Thoracic aorta (tissue), 2 donors: Measurements from ENCODE around the gene SHISA2. TPM values are rescaled to one million over a fixed set of nuclear protein-coding genes. Genes with fewer than 3 reads are reported as not detected.

Experiments used
- ATAC-seq: fragments of 150-250 bp; one replicate; pipeline ENCODE4 v1.8.0; 2017; ENCODE audit warnings: low read depth; ENCODE audit not compliant: insufficient number of reproducible peaks, low FRiP score
- DNase-seq: peaks from one replicate; pipeline ENCODE4 v3.0.0-alpha.2; 2020; ENCODE audit warnings: low spot score
- H3K27ac ChIP-seq, 2 donors: fragments of 200-600 bp; sonication (generic); 1 replicate in 1 of 2; 2 replicates in 1 of 2; pipeline ENCODE4 v1.5.1; 2016; ENCODE audit warnings: mild to moderate bottlenecking in 2 of 2, moderate library complexity in 2 of 2
- H3K27me3 ChIP-seq: fragments of 200-600 bp; sonication (generic); replicated peaks from 2 replicates; pipeline ENCODE4 v1.6.0; 2016; ENCODE audit warnings: mild to moderate bottlenecking; ENCODE audit not compliant: insufficient read depth
- H3K36me3 ChIP-seq: fragments of 200-600 bp; sonication (generic); one replicate; pipeline ENCODE4 v1.5.1; 2016
- H3K4me1 ChIP-seq, 2 donors: fragments of 200-600 bp; sonication (generic); 1 replicate in 1 of 2; 2 replicates in 1 of 2; pipeline versions ENCODE4 v1.5.1 to v1.6.0; 2016; ENCODE audit warnings: low read depth in 2 of 2, mild to moderate bottlenecking in 1 of 2; ENCODE audit not compliant: control insufficient read depth in 1 of 2
- H3K4me3 ChIP-seq: fragments of 200-600 bp; sonication (generic); 2 replicates; pipeline ENCODE4 v1.5.1; 2016; ENCODE audit warnings: mild to moderate bottlenecking
- H3K9me3 ChIP-seq: fragments of 200-600 bp; sonication (generic); 2 replicates; pipeline ENCODE4 v1.5.1; 2016
- CTCF ChIP-seq: fragments of 200-600 bp; sonication (generic); IDR thresholded peaks from one replicate; pipeline ENCODE4 v1.5.1; 2019; ENCODE audit warnings: antibody characterized with exemption
- total RNA-seq, 2 donors: library from RNA; depleted of rRNA; stranded (reverse); fragments of >200 nt; gene quantifications; one replicate each; pipeline versions ENCODE4 v1.1.0 to v1.2.3, GENCODE V29; 2016

SHISA2 gene
- total RNA-seq, 2 donors from 2014 or later: 0.35 to 0.54 TPM

DNA sequence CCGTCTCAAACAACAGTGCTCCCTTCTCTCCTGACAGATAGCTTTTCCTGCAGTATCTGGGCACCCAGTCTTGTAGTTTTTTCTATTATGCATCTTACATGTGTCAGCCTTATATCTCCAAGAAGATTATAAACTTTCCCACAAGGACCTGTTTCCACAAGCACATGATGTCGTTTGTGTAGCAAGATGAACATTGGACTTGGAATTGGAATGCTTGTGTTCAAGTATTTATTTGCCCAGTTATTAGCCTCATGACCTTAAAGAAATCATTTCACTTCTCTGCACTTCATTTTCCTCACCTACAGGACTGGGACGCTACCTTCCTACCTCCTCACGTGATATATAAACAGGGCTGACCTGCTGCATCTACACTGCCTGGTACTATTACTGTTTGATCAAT, 21.5 kb downstream of the SHISA2 start:
- no peak for ATAC-seq
- H3K36me3 ChIP-seq: no peaks in the 10 kb centered on the region
- TF ChIP-seq CTCF: no peak
- no peaks in the 10 kb centered on the region for H3K9me3 ChIP-seq
- DNase-seq: no peak
- H3K27ac ChIP-seq: no peak overlapping the region
- no peak overlapping the region for H3K4me3 ChIP-seq
- H3K27me3 ChIP-seq: no peaks in the 10 kb centered on the region
- H3K4me1 ChIP-seq: peaks cover 0 to 2% of the 10 kb centered on the region in 2 donors

- DNase-seq: no peak
- Histone ChIP-seq H3K4me3 (no peak overlapping the region), H3K4me1 (peaks cover 0 to 9% of the 10 kb centered on the region in 2 donors), H3K36me3 (no peaks in the 10 kb centered on the region), H3K27ac (no peak overlapping the region), H3K27me3 (no peaks in the 10 kb centered on the region), H3K9me3 (no peaks in the 10 kb centered on the region)
- no peak for TF ChIP-seq CTCF
- ATAC-seq: no peak
These were observed 22.2 kb downstream of the SHISA2 start for GRCh38 chr13:26029581-26030136.

- no peak for TF ChIP-seq CTCF
- Histone ChIP-seq H3K27me3 (no peaks in the 10 kb centered on the region), H3K9me3 (no peaks in the 10 kb centered on the region), H3K4me3 (no peak overlapping the region), H3K36me3 (no peaks in the 10 kb centered on the region), H3K4me1 (peaks cover 0 to 38% of the 10 kb centered on the region in 2 donors), H3K27ac (no peak overlapping the region)
- ATAC-seq (no peak), DNase-seq (no peak)
These were observed 25.6 kb downstream of the SHISA2 start for GRCh38 chr13:26026211-26026610.

DNA sequence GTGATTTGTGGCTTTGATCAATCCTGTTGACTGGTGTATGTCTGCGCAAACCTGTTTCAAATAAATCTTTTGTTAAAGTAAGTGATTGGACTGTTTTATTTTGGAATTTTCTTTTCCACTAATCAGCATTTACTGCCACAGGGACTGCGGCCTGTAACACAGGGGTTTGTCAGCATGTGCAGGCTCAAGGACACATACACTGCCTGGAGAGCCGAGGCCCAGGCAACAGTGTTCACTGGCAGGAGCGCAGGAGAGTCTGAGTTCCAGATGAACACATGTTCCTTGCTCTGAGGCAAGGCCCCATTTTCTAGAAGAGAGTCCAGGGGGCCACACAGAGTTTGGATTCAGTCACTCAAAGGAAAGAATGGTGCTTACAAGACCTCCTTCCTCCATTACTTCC, 26.0 kb downstream of the SHISA2 start:
- TF ChIP-seq CTCF: no peak
- Histone ChIP-seq H3K27me3 (no peaks in the 10 kb centered on the region), H3K36me3 (no peaks in the 10 kb centered on the region), H3K4me1 (peaks cover 0 to 38% of the 10 kb centered on the region in 2 donors), H3K9me3 (no peaks in the 10 kb centered on the region), H3K4me3 (no peak overlapping the region), H3K27ac (no peak overlapping the region)
- DNase-seq: no peak
- ATAC-seq: no peak

DNA sequence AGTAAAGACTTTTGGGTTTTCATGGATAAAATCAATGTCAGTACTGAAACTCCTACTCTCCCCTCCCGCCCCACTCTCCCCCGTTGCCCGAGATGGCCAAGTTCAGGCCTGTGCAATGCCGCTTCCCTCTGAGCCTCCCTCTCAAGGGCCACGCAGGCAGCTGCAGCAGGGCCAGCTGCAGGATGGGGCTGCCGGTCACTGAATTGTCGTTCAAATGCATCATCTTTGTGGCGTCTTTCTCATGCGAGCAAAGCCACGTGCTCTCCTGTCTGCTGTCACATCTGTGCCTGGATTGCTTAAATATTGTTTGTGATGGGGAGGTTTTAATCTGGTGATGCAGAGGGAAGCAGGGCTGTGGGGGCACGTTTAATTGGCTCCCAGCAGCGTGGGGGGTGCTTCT, 26.6 kb downstream of the SHISA2 start:
- Histone ChIP-seq H3K9me3 (no peaks in the 10 kb centered on the region), H3K36me3 (no peaks in the 10 kb centered on the region), H3K4me1 (peaks cover 0 to 38% of the 10 kb centered on the region in 2 donors), H3K4me3 (no peak overlapping the region), H3K27ac (no peak overlapping the region), H3K27me3 (no peaks in the 10 kb centered on the region)
- DNase-seq: no peak
- ATAC-seq: no peak
- no peak for TF ChIP-seq CTCF
